A549 treated with dexamethasone at 1 μM for 4 hours (cell line): ENCODE measurements around the gene CRLF1. TPM values are rescaled to one million over a fixed set of nuclear protein-coding genes. Genes with fewer than 3 reads are reported as not detected.

Source experiments
- total RNA-seq: library from RNA; stranded (reverse); fragments of 200-300 nt; extraction: Qiagen RNA extraction; gene quantifications from 5 replicates; pipeline ENCODE4 v1.2.3, GENCODE V29; 2022

CRLF1 gene
- total RNA-seq, result 3.7 to 7.1 TPM (median 6.8 TPM) in 5 replicates

GRCh38 chr19:18606281-18607225, at the start of gene CRLF1:
Gene CRLF1 (minus strand): TSS chr19:18606799. CDS start chr19:18606656, 143 bp downstream.

GRCh38 chr19:18636969-18637629, 30.5 kb upstream of the CRLF1 start, which contains the start of gene KLHL26:
Gene KLHL26 (plus strand): TSS chr19:18637028. CDS start chr19:18637055, 27 bp downstream.

GRCh38 chr19:18612772-18613588, 6.4 kb upstream of the CRLF1 start, which contains the start of gene TMEM59L:
Gene TMEM59L (plus strand): TSS chr19:18612870. CDS start chr19:18612959, 89 bp downstream.

GRCh38 chr19:18588611-18589379, 17.8 kb downstream of the CRLF1 start, which contains the start of gene REX1BD:
Gene REX1BD (plus strand): TSS chr19:18588798. CDS start chr19:18588802, 4 bp downstream.

GRCh38 chr19:18571564-18572344, 34.8 kb downstream of the CRLF1 start, which contains the start of gene UBA52:
Gene UBA52 (plus strand): TSS chr19:18571857. CDS start chr19:18573301, 1,444 bp downstream.

GRCh38 chr19:18557411-18558201, 49.0 kb downstream of the CRLF1 start, which contains the start of gene KXD1:
Gene KXD1 (plus strand): TSS chr19:18557870. CDS start chr19:18562057, 4,187 bp downstream.

Other genes starting within 250 kb of the CRLF1 start
- 9.5 to 22.1 TPM (median 15.2 TPM) in 5 replicates for gene GDF15, start 220.6 kb downstream of the CRLF1 start, total RNA-seq
- 0.11 TPM in 1 of 5 replicates, not detected in the others for gene LRRC25, start 209.2 kb downstream of the CRLF1 start, total RNA-seq
- 33.0 to 50.5 TPM (median 48.5 TPM) in 5 replicates for gene SSBP4, start 187.4 kb downstream of the CRLF1 start, total RNA-seq
- gene ISYNA1, start 168.7 kb downstream of the CRLF1 start, total RNA-seq, result 26.1 to 43.6 TPM (median 42.8 TPM) in 5 replicates
- gene ELL, start 84.7 kb downstream of the CRLF1 start, total RNA-seq, result 3.7 to 6.4 TPM (median 6.3 TPM) in 5 replicates
- gene FKBP8, start 63.2 kb downstream of the CRLF1 start, total RNA-seq, result 113 to 154 TPM (median 146 TPM) in 5 replicates
- gene KXD1, start 48.9 kb downstream of the CRLF1 start, total RNA-seq, result 84.8 to 106 TPM (median 98.7 TPM) in 5 replicates
- 1,021 to 1,163 TPM (median 1,060 TPM) in 5 replicates for gene UBA52, start 34.9 kb downstream of the CRLF1 start, total RNA-seq
- 38.3 to 52.4 TPM (median 45.9 TPM) in 5 replicates for gene REX1BD, start 18.0 kb downstream of the CRLF1 start, total RNA-seq
- 3.8 to 6.1 TPM (median 5.2 TPM) in 5 replicates for gene TMEM59L, start 6.1 kb upstream of the CRLF1 start, total RNA-seq
- gene KLHL26, start 30.2 kb upstream of the CRLF1 start, total RNA-seq, result 3.7 to 5.1 TPM (median 4.7 TPM) in 5 replicates
- 2.3 to 5.6 TPM (median 4.7 TPM) in 5 replicates for gene CRTC1, start 76.9 kb upstream of the CRLF1 start, total RNA-seq
- 0.16 to 0.26 TPM (median 0.19 TPM) in 5 replicates for gene COMP, start 184.5 kb upstream of the CRLF1 start, total RNA-seq
- gene UPF1, start 225.2 kb upstream of the CRLF1 start, total RNA-seq, result 27.8 to 45.2 TPM (median 43.1 TPM) in 5 replicates